ENCODE measurements around the gene EIF3A. TPM values are rescaled to one million over a fixed set of nuclear protein-coding genes. Genes with fewer than 3 reads are reported as not detected.

The EIF3A gene
- total RNA-seq, 2 donors from 2014 or later: 124 to 127 TPM

GRCh38 chr10:119095640-119096039, 15.0 kb upstream of the EIF3A start:
- Histone ChIP-seq H3K27me3 (no peaks in the 10 kb centered on the region), H3K27ac (no peak overlapping the region), H3K4me1 (no peaks in the 10 kb centered on the region), H3K4me3 (no peak overlapping the region), H3K9ac (ENCODE audit: low read depth in 2 of 2, low read length in 2 of 2) (no peak overlapping the region), H3K9me3 (no peaks in the 10 kb centered on the region), H3K36me3 (no peaks in the 10 kb centered on the region)
- intact Hi-C loops (cut with DNase I): no loop called here
- TF ChIP-seq, protein P1, sequence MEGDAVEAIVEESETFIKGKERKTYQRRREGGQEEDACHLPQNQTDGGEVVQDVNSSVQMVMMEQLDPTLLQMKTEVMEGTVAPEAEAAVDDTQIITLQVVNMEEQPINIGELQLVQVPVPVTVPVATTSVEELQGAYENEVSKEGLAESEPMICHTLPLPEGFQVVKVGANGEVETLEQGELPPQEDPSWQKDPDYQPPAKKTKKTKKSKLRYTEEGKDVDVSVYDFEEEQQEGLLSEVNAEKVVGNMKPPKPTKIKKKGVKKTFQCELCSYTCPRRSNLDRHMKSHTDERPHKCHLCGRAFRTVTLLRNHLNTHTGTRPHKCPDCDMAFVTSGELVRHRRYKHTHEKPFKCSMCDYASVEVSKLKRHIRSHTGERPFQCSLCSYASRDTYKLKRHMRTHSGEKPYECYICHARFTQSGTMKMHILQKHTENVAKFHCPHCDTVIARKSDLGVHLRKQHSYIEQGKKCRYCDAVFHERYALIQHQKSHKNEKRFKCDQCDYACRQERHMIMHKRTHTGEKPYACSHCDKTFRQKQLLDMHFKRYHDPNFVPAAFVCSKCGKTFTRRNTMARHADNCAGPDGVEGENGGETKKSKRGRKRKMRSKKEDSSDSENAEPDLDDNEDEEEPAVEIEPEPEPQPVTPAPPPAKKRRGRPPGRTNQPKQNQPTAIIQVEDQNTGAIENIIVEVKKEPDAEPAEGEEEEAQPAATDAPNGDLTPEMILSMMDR (IDR thresholded peaks at IDR 0.05): no peak
- DNase-seq: no peak

DNA sequence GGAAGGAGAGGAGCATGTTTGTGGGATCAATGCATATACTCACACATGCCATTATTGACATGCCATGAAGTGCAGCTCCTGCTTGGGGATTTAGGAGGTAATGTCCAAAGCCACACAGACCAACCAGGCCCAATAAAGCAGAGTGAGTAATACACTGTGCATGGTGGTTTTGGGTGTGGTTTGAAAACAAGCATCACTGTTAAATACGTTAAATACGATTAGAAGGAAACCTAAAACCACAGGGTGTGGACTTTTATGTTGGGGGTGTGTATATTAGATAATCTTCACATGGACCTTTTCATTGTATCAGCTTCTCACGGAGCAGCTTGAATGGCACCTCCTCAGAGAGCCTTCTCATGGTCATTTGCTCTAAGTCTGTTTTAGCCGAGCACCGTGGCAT, 10.4 kb upstream of the EIF3A start:
- no peaks in the 10 kb centered on the region for H3K4me1 ChIP-seq
- intact Hi-C loops (cut with DNase I): no loop called here
- H3K9me3 ChIP-seq: no peaks in the 10 kb centered on the region
- no peaks in the 10 kb centered on the region for H3K27me3 ChIP-seq
- H3K27ac ChIP-seq: peak overlapping the region; percentile 76
- no peaks in the 10 kb centered on the region for H3K36me3 ChIP-seq
- peak overlapping the region in 1 of 2 donors; percentile 57 for H3K9ac ChIP-seq (ENCODE audit: low read depth in 2 of 2, low read length in 2 of 2)
- TF ChIP-seq, protein P1 (IDR thresholded peaks at IDR 0.05): no peak
- no peak overlapping the region for H3K4me3 ChIP-seq
- peak; percentile 64 for DNase-seq

DNA sequence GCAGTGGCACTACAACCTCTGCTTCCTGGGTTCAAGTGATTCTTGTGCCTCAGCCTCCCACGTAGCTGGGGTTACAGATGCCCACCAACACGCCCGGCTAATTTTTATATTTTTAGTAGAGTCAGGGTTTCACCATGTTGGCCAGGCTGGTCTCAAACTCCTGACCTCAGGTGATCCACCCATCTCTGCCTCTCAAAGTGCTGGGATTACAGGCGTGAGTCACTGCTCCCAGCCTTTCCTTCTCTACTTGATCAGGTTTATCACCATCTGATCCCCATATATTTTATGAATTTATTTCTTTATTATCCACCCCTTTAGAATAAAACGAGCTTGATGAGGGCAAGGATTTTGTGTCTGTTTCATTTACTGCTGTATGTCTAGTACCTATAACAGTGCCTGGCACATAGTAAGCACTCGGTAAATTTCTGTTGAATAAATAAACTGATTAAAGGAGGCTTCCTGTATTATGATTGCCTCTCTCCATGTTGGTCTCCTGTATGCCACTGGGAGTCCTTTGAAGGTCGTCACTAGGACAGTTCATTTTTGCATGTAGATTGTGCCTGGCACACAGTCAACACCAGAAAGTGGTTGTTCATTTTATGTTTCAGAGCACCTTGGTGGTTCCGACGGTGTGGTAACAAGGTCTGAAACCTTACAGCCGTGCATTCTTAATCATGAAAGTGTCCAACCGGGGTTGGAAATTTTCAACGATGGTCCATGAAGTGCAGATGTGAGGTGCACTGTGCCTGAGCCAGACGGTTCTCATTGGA, 9.6 kb upstream of the EIF3A start:
- Histone ChIP-seq H3K9ac (ENCODE audit: low read depth in 2 of 2, low read length in 2 of 2) (peak overlapping the region; percentile 16 to 57), H3K4me1 (no peaks in the 10 kb centered on the region), H3K36me3 (no peaks in the 10 kb centered on the region), H3K27ac (peak overlapping the region; percentile 76), H3K27me3 (no peaks in the 10 kb centered on the region), H3K4me3 (no peak overlapping the region), H3K9me3 (no peaks in the 10 kb centered on the region)
- intact Hi-C loops (cut with DNase I): no loop called here
- TF ChIP-seq, protein P1 (IDR thresholded peaks at IDR 0.05): no peak
- peak; percentile 43 for DNase-seq

GRCh38 chr10:119087271-119087882, 6.8 kb upstream of the EIF3A start:
- Histone ChIP-seq H3K36me3 (no peaks in the 10 kb centered on the region), H3K4me1 (no peaks in the 10 kb centered on the region), H3K9ac (ENCODE audit: low read depth in 2 of 2, low read length in 2 of 2) (peak overlapping the region in 1 of 2 donors; percentile 40), H3K9me3 (no peaks in the 10 kb centered on the region), H3K27ac (no peak overlapping the region), H3K27me3 (no peaks in the 10 kb centered on the region), H3K4me3 (no peak overlapping the region)
- no peak for DNase-seq
- intact Hi-C loops (cut with DNase I): no loop called here
- TF ChIP-seq, protein P1 (IDR thresholded peaks at IDR 0.05): no peak

- Histone ChIP-seq H3K36me3 (no peaks in the 10 kb centered on the region), H3K9ac (ENCODE audit: low read depth in 2 of 2, low read length in 2 of 2) (no peak overlapping the region), H3K27me3 (no peaks in the 10 kb centered on the region), H3K4me1 (no peaks in the 10 kb centered on the region), H3K27ac (no peak overlapping the region), H3K4me3 (no peak overlapping the region), H3K9me3 (no peaks in the 10 kb centered on the region)
- intact Hi-C loops (cut with DNase I): no loop called here
- TF ChIP-seq, protein P1 (IDR thresholded peaks at IDR 0.05): no peak
- no peak for DNase-seq
These were observed 4.3 kb upstream of the EIF3A start for GRCh38 chr10:119084896-119085295.

Data from colonic mucosa (tissue), 4 donors.